Activated naive CD4-positive, alpha-beta T cell treated with Interleukin-2 at 50 U/mL for 16 hours (primary cell): ENCODE results near the gene ZBTB45.
A peak's percentile ranks its signal among the peaks of the same experiment; 100 is the strongest.
"Not testable (repeated sequence)": the region's sequence is repeated elsewhere in the genome, so short reads cannot be mapped to it uniquely, and the experiment has no call there.

ENCODE experiments used
- DNase-seq: peaks from one replicate; pipeline ENCODE4 v3.0.0-alpha.2; 2020

ZBTB45 gene

DNA sequence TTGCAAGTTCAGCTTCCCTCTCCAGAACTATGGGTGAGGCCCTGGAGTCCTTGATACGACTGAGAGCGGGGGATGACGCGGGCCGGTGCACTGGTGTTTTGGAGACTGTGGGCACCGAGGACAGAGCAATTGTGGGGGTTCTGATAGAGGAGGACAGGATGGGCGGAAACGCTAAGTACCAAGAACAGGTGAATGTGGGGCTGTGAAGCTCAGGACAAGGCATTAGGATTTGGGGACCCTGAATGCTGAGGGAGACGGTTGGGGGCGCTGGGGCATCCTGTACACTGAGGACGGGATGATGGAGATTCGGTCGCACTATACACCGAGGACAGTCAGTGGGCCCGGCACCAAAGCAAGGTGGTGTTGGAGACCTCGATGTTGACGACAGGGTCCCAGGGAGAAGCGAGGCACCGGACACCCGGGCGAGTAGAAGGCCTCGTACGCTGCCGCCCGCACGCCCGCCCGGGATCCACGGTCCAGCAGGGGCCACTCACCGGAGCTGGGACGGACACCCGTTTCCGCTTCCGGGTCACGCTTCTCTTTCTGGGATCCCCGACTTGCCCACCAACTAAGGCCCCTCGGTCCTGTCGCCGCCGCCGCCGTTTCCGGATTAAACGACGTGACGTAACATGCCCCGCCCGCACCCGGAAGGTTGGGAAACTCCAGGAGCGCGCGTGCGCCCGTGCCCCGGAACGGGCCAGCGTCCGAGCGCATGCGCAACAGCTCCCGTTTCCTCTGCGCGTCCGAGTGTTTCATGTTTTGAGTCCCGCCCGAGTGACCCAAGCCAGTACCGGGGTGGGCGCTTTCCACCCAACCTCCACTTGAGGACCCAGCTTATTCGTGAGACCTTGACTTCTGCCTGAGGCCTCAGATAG lies 35.1 kb upstream of the ZBTB45 start, which contains the start of gene CHMP2A:
Gene CHMP2A (minus strand): TSS at position 612 of the 875 bp plus-strand sequence. CDS start 893 bp downstream, outside the sequence.
- peak; percentile 98 for DNase-seq

DNA sequence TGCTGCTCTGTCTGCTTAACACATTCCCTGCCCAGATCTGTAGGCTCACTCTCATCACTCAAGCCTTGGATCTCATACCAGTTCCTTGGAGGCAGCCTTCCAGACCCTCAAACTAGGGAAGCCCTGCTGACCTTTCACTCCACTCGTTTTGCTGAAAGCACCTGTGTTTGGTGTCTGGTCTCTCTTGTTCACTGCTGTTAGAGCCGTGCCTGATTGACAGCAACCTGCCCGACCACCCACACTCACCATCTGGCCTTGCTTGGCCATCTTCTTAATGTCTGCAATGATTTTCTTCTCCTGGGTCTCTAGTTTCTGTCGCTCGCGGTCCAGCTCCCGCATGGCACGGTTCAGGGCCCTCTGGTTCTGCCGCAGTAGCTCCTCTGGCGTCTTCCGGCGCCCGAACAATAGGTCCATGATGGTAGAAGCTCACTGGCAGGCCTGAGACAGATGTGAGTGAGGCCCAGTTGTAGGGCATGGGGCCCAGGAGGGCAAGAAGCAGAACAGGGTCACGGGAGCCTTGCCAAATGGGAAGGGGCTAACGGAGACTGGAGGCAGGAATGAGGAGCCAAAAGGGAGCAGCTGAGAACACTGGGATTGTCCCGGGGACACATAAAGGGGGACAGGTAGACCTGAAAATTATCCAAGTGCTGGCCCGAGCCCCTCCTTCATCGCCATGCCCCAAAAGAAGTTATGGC lies 34.3 kb upstream of the ZBTB45 start:
- DNase-seq, result no peak

DNA sequence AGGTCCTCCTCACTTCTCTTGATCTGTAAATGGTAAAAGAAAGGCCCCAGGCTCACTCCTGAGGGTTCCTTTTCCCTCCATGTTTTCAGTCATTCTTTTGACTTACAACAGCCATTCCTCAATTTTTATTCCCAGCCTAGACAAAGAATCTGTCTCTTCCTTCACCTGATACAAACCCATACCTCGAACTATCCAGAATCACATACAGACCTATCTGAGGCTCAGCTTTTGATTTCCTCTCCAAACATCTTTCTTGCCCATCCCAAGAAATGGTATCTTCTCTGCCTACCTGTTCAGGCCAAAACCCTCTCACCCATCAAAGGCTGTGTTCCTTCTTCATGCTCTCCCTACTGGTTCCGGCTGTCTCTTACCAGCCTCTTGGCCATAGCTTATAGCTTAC lies 33.0 kb upstream of the ZBTB45 start:
- DNase-seq, result no peak

DNA sequence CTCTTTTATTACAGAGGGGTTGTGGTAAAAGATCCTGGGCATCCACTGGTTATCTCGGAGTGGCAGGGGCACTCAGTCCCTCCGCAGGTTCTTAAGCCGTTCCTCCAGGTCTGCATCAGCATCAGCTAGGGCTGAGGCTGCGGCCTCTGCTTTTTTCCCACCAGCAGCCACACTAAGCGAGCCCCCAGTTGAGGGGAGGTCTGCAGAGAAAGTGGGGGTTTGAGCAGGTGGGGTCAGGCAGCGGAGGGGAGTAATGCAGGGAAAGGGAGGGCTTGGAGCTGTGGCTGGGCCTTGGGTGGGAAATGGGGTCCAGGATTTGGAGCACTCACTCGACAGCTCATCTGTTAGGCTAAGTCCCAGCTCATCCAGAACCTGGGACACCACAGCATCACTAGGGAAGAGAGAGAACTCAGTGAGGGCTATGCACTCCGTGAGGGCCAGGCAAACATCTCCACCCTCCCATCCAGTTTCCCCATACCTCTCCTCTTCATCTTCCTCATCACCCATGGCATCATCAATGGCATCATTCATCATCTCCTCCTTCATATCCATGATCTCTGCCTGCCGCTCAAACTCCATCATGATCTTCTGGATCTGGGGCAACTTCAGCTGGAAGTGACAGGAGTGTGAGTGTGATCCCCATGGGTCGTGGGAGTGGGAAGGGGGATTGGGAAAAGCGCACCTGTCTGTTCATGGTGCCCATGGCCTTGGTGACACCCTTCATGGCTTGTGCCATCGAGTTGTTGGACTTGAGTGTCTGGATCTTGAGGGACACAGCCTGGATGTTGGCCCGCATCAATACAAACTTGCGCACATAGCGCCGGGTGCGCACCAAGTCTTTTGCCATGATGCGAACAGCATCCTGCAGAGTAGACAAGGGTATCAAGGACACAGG lies 32.2 kb upstream of the ZBTB45 start:
- no peak for DNase-seq

DNA sequence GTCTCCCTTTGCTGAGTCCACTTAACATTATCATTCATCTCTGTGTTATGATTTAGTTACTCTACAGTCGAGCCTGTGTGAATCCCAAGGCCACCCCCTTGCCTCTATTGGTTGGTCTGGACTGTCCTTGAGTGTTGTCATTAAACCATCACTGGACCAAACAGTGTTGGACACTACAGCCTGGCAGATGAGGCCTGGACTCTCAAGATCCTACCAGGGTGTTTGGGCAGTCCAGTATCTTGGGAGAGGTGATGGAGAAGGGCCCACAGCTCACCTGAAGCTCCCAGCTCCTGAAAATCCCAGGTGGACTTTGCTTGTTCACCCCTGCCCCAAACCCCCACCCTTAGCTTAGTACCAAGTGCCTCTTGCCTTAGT lies 31.5 kb upstream of the ZBTB45 start:
- no peak for DNase-seq

DNA sequence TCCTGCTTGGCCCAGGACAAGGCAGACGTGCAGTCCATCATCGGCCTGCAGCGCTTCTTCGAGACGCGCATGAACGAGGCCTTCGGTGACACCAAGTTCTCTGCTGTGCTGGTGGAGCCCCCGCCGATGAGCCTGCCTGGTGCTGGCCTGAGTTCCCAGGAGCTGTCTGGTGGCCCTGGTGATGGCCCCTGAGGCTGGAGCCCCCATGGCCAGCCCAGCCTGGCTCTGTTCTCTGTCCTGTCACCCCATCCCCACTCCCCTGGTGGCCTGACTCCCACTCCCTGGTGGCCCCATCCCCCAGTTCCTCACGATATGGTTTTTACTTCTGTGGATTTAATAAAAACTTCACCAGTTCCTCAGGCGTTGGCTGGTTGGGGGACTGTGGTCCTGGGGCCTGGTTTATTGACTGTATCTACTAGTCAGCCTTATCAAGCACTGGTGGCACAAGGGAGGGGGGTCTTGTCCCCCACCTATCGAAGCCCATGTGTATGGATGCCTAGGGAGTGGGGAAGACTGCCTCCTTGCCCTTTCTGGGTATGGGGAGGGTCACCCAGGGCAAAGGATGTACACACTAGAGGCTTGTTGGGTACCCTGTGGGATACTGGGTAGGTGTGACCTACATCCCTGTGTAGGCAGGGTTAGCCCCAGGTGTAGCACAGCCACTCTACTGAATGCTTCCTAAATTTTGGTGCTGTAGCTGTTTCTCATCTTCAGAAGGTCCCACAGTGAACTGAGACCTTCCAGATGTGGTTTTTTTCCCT lies 30.9 kb upstream of the ZBTB45 start:
- no peak for DNase-seq

DNA sequence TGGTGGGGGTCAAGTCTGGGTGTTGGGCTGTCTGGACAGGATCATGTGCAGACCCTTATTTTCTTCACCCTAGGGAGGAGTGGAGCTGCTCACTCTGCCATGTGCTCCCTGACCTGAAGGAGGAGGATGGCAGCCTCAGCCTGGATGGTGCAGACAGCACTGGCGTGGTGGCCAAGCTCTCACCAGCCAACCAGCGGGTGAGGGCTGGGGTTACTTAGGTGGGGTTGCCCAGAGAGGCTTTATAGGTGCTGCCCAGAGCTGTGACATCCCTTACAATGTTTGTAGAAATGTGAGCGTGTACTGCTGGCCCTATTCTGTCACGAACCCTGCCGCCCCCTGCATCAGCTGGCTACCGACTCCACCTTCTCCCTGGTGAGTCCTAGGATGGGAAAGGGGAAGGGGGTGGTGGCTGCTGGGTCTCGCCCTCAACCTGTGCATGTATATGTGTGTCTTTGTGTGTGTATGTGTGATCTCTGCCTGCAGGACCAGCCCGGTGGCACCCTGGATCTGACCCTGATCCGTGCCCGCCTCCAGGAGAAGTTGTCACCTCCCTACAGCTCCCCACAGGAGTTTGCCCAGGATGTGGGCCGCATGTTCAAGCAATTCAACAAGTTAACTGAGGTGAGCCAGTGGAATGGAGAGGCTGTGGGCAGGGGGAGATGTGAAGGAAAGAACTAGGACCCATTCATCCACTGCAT lies 30.2 kb upstream of the ZBTB45 start:
- DNase-seq, result no peak

DNA sequence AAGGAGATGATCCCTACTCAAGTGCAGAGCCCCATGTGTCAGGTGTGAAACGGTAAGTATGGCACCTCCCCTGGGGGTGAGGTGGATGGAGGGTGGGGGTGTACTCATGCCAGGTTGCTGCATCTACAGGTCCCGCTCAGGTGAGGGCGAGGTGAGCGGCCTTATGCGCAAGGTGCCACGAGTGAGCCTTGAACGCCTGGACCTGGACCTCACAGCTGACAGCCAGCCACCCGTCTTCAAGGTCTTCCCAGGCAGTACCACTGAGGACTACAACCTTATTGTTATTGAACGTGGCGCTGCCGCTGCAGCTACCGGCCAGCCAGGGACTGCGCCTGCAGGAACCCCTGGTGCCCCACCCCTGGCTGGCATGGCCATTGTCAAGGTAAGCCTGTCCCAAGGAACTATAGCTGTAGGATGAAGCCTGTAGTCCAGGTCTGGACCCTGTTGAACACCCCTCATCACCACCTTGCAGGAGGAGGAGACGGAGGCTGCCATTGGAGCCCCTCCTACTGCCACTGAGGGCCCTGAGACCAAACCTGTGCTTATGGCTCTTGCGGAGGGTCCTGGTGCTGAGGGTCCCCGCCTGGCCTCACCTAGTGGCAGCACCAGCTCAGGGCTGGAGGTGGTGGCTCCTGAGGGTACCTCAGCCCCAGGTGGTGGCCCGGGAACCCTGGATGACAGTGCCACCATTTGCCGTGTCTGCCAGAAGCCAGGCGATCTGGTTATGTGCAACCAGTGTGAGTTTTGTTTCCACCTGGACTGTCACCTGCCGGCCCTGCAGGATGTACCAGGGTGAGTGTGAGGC lies 29.5 kb upstream of the ZBTB45 start:
- no peak for DNase-seq

DNA sequence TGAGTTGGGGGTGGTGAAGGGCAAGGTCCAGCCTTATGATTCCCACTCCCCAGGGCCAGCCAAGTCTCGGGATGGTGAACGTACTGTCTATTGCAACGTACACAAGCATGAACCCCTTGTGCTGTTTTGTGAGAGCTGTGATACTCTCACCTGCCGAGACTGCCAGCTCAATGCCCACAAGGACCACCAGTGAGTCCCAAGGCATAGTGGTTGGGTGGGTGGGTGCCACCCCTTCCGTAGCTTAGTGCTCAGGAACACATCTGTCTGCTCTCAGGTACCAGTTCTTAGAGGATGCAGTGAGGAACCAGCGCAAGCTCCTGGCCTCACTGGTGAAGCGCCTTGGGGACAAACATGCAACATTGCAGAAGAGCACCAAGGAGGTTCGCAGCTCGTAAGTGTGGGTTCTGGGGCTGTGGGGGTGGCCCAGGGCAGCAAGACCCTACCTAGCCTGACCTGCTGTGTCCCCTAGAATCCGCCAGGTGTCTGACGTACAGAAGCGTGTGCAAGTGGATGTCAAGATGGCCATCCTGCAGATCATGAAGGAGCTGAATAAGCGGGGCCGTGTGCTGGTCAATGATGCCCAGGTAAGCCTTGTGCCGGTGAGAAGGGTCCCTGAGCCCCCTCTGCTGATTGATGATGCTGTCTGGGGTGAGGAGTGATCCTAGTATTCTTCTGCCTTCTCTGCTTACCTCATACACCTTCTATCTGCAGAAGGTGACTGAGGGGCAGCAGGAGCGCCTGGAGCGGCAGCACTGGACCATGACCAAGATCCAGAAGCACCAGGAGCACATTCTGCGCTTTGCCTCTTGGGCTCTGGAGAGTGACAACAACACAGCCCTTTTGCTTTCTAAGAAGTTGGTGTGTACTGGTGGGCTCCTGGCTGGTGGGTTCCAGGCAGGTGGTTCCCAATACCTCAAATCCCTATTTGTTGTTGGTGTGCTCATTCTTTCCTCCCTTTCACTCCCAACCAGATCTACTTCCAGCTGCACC lies 28.0 kb upstream of the ZBTB45 start:
- no peak for DNase-seq

DNA sequence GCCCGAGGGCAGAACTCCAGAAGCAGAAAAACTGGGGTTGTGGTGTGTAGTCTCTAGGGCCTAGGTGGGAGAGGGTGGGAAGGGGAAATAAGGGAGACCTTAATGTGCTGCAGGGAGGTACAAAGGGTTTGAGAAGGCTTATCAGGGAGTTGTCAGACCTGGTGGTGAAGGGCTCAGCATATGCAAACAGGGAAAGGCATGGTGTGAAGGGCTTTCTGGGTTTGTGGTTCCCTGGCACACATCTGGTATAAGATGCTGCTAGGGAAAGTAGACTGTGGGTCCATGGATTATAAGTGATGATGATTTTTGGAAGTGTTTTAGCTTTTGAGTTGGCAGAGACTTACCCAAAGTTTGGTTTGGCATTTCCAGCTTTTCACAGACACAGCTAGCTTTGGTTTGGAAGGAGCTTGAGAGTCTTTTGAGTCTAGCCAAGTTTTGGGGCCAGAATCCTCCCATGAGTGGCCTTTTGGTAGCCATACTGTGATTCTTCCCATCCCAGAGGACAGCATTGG lies 26.5 kb upstream of the ZBTB45 start:
- no peak for DNase-seq

DNA sequence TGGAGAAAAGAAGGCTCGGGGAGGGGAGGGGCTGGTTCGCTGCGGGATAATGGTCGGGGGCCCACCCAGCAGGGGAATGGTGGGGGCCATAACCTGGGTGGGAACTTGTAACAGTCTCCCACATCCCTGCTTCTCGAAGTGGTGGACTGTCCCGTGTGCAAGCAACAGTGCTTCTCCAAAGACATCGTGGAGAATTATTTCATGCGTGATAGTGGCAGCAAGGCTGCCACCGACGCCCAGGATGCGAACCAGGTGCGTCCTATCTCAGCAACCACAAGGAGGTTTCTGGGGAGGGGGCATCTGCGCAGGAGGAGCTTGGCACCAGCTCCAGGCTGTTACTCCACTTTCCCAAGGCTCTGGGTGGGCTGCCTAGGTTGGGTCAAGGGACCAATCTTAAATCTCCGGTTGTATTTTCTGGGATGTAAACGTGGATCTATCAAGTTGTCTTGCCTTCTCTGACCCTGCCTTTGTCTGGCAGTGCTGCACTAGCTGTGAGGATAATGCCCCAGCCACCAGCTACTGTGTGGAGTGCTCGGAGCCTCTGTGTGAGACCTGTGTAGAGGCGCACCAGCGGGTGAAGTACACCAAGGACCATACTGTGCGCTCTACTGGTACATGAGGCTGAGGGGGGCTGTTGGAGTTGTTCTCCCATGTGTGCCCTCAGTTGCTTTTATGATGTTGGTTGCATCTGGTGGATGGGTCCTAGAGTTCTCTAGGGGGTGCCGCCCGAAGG lies 25.8 kb upstream of the ZBTB45 start:
- no peak for DNase-seq

DNA sequence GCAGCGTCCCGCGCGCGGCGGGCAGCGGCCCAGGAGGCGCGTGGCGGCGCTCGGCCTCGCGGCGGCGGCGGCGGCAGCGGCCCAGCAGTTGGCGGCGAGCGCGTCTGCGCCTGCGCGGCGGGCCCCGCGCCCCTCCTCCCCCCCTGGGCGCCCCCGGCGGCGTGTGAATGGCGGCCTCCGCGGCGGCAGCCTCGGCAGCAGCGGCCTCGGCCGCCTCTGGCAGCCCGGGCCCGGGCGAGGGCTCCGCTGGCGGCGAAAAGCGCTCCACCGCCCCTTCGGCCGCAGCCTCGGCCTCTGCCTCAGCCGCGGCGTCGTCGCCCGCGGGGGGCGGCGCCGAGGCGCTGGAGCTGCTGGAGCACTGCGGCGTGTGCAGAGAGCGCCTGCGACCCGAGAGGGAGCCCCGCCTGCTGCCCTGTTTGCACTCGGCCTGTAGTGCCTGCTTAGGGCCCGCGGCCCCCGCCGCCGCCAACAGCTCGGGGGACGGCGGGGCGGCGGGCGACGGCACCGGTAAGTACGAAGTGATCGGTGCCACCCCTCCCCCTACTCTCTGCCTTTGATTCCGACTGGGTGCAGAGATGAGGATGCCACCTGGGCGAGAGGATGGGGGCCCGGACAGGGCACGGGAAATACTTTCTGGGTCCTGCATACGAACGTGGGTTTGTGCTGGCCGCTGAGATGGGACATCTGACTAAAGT lies 25.1 kb upstream of the ZBTB45 start:
- DNase-seq, result peak; percentile 79

DNA sequence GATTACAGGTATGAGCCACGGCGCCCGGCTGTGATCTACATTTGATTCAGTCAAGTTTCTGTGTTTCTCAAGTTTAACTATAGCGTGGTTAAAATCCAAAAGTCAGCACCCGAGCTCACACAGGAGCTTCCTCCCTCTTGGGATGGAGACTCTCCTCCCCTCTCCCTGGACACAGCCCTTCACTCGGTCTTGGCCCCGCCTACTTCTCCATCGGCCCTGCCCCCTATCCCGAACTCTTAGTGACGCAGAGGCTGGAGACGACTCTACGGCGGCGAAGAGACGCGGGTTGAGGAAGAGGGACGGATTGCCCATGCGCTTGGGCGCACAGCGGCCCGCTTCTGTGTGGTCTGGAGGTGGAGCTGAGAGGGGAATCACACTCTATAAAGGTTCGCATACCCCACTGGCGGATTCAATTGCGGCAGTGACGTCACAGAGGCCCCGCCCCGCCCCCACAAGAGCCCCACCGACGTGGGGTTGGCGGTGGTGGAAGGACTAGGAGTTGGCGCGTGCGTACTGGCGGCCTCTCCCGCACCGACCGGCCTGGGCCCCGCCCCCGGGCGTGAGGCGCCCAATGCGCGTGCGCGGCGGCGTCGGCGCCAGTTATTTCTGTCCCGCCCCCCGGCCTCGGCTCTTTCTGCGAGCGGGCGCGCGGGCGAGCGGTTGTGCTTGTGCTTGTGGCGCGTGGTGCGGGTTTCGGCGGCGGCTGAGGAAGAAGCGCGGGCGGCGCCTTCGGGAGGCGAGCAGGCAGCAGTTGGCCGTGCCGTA lies 24.4 kb upstream of the ZBTB45 start, which contains the start of gene TRIM28:
Gene TRIM28 (plus strand): TSS at position 239 of the 765 bp plus-strand sequence. CDS start 694 bp downstream, outside the sequence.
- peak; percentile 100 for DNase-seq

DNA sequence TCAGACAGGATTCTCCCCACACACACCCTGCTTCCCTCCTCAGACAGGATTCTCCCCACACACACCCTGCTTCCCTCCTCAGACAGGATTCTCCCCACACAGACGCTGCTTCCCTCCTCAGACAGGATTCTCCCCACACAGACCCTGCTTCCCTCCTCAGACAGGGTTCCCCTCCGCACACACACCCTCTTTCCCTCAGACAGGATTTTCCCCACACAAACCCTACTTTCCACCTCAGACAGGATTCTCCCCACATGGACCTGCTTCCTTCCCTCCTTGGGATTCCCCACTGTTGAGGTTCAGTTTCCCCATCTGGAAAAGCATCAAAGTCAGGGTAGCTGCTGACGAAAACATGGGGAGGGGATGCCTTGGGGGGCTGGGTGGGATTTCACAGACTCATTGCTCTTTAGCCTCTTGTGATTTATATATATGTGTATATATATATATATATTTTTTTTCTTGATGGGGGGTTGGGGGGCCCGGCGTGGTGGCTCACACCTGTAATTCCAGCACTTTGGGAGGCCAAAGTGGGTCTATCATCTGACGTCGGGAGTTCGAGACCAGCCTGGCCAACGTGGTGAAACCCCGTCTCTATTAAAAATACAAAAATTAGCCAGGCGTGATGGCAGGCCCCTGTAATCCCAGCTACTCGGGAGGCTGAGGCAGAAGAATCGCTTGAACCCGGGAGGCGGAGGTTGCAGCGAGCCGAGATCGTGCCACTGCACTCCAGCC lies 23.2 kb upstream of the ZBTB45 start:
- DNase-seq, result not testable (repeated sequence)

DNA sequence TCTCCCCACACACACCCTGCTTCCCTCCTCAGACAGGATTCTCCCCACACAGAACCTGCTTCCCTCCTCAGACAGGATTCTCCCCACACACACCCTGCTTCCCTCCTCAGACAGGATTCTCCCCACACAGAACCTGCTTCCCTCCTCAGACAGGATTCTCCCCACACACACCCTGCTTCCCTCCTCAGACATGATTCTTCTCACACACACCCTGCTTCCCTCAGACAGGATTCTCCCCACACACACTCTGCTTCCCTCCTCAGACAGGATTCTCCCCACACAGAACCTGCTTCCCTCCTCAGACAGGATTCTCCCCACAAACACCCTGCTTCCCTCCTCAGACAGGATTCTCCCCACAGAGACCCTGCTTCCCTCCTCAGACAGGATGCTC lies 19.6 kb upstream of the ZBTB45 start:
- DNase-seq, result not testable (repeated sequence)
